GM19324 (cell line): ENCODE measurements around the gene KCNB1.

Experiments used
- ATAC-seq: cut with Tn5 transposase; IDR thresholded peaks from one replicate; pipeline ENCODE4 v1.9.1; 2021; ENCODE audit warnings: mild to moderate bottlenecking, moderate library complexity; ENCODE audit not compliant: unreplicated experiment, low FRiP score

The KCNB1 gene

DNA sequence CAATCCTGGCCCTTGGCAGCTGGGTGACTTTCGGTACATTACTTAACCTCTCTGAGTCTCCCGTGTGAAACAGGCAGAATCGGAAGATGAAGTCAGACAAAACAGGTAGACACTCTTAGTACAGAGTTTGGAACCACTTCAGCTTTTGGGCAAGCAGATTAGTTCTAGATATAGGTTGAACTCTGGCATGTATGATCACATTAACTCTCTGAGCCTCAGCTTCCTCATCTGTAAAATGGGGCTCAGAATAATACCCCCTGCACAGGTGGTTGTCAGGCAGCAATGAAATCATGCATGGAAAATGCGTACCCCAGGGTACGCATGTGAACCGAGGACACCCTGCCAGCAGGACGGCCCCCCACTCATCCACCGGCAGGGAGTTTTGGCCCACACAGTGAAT, 87.7 kb downstream of the KCNB1 start:
- ATAC-seq: no peak

DNA sequence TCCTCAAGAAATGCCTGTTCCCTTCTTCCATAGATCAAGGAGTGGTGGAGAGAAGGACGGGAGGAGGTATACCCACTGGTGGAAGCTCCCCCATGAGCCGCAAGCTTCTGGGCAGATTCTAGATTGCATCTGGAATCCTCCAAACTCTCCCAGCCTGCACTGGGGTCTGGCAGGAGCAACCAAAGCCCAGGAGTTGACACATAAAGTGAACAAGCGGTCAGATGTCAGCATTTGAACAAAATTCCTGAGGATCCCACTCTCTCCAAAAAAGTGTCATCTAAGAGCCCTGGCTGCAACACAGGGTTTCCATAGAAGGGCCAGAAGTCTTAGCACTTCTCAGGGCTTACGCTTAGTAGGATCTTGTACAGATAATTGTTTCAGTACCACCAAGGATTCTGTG, 88.2 kb downstream of the KCNB1 start:
- ATAC-seq: no peak

DNA sequence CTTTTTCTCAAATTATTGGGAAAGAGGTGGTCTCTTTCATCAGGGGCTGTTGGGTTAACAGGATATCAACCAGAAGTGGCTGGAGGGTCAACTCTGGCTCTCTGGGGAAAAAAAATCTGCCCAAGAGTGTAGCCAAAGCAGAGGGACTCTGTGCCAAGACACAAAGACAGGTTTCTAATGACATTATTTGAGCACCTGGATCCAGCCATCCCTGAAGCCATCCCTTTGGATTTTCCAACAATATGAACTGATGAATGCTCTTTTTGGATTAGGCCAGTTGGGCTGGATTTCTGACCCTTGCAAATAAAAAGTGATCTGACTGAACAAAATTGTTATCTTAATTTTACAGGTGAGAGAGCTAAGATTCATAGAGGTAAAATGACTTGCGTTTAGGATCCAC, 88.7 kb downstream of the KCNB1 start:
- no peak for ATAC-seq

DNA sequence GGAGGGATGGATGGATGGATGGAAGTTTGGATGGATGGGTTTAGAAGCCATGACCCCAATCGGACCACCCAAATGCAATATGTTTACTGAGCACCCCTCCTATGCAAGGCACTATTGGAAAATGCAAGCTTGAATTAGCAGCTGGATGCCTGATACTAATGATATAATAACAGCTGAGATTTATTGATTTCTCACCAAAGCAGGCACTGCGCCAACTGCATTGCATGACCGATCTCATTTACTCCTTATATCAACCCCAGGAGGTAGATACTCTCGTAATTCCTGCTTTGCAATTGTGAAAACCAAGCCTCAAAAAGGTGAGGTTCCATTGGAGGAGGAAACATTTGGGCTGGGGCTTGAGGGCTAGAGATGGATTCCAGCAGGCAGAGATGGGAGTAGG, 89.7 kb downstream of the KCNB1 start:
- ATAC-seq: no peak

DNA sequence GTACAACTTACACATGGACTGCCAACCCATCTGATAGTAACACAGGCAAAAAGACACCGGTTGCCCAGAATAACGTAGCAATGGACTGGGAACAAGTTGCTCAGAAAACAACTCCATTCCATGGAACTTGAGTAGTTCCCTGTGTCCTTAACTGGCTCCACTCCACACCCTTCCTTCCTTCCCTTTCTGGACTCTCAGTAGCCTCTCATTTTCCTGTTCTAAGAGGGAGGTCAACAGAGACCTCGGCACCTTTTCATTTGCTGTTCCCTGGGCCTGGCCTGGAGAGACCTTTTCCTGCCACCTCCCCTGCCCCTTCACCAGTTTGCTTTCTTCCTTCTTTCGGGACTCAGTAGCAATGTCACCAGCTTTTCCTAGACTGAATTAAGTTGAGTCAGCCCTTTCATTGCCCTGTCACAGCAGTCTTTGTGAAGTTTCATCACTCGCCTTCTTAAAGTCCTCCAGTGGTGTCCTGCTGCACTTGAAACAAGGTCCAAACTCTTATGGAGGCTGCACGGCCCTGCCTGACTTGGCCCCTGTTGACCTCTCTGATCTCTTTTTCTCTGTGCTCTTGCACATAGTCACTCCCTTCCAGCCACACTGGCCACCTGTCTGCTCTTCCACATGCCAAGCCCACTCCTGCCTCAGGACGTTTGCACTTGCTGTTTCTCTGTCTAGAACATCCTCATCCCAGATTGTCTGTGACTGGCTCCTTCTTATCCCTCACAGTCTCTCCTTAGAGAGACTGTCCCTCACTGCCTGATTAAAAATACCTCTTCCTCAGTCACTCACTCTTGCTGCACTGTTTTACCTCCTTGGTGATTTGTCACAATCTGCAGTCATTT, 90.8 kb downstream of the KCNB1 start:
- no peak for ATAC-seq

DNA sequence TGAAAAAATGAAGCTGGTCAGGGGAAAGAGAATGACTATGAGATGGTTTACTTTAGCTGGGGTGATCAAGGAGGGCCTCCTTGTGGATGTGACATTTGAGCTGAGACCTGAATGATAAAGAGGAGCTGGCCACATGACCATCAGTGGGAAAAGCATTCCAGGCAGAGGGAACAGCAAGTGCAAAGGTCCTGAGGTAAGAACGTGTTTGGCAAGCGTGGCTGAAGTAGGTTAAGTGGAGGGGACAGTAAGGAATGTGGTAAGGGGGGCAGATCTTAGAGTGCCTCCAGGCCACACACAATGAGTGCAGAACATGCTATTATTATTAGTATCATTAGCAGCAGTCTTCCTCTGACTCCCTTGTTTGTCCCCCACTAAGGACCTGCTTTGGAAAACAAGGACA, 92.6 kb downstream of the KCNB1 start:
- no peak for ATAC-seq

DNA sequence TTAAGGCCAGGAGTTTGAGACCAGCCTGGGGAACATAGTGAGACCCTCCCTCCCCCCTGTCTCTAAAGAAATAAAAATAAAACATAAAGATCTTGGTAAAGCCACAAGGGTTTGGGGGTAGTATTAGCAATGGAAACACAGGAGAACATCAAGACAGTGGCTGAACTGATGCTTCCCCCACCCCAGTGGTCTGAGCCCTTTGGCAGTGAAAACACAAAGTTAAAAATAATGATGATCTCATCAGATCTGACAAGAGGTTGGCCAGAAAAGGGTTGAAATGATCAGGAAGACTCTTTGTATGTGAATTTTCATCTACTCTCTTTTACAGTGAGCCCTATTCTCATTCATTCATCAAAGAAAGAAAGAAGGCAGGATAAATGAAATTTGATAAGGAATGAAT, 93.7 kb downstream of the KCNB1 start:
- ATAC-seq: no peak

DNA sequence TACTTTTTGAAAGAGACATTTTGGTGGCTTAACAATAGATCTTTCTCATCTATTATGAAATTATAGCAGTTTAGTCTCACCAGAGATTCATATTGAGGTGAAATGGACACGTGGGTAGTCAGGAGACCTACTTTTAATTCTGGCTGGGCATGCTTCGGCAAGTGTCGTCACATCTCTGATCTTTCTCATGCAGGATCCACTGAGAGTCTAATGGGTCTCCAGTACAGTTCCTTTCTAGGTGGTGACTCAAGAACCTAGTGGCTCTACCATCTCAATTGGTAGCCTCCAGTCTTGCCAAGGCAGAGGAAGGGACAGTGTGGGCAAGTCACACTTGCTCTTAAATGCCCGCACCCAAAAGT, 94.9 kb downstream of the KCNB1 start:
- no peak for ATAC-seq

DNA sequence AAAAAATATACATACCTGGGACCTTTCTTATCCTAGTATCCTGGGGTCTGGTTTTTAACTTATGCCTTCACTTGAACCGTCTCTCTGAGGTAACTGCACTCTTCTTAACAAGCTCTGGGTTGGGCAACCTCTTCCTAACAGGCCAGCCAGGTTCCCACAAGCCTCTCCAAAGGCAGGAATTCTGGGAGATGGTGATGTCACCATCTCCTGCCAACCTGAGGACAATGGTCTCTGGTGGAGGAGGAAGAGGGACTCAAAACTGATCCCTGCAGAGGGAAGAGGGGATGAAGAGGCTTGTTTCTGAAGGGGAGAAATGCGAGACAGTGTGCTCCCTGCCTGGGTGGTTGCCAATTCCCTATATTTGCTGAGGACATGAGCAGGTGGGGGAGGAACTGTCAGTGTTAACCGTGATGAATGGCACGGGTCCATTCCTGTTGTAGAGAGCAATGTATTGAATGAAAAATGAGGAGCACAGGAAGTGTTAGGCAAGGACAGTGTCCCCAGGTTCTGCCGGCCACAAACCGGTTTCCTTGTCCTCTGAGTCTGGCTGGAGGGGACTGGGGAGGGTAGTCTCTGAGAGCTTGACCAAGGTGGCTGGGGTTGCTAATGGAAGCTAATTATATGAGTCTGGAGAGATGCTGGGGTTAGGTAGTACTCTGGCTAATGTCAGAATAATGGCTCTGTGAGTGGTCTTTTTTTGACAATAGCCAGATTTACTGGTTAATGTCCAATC, 95.5 kb downstream of the KCNB1 start:
- no peak for ATAC-seq

DNA sequence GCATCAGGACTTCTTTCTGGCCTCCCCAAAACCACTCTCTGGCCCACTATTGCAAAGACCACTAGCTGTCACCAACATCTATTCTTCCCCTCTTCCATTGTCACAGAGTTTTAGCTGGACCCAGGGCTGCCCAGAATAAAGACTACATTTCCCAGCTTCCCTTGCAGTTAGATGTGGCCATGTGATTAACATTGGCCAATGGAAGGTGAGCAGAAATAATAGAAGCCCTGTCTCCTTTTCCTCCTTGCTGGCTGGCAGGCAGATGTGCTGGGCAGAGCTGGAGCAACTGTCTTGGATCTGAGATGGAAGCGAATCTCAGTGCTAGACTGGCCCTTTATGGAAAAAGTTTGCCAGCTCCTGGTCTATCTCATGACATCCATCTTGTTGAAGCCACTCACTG, 97.0 kb downstream of the KCNB1 start:
- ATAC-seq: no peak

DNA sequence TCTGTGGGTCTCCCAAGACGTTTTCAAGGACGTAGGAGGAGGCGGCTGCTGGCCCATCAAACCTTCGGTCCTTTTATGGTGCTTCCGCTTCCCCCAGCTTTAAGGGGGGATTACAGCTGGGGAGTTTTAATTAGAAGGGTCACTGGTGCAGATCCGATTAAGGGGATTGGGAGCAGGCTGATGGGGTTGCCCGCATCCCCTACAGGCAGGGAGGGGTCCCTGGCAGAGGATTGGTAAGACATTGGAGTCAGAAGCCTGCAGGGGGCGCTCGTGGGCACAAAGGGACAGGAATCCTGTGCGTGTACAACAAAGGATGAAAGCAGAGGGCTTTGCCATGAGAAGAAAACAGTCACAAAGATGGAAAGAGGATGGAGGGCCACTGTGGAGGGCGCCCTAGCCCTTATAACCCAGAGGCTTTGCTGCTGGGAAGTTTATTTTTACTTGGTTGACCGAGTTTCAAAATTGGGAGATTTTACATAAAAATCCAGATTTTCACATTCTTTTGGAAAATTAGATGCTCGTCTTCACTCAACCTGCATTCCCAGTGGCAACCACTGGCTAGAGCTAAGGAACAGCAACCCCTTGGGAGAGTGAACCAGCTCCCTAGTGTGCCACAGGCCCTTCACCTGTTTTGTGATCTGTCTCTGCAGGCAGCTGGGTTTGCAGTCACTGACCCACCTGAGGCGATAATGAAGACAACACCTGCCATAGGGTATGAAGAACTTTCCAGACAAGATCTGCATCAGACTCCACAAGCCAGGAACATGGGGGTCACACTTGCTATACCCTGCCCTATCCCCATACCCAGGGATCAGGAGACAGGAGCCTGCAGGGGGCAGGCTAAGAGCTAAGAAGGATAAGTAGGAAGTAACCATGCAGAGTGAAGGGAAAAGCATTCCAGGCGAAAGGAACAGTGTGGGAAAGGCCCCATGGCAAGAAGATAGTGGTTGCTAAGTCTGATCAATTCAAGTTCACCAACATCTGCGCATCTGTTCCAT, 97.7 kb downstream of the KCNB1 start:
- ATAC-seq: no peak

DNA sequence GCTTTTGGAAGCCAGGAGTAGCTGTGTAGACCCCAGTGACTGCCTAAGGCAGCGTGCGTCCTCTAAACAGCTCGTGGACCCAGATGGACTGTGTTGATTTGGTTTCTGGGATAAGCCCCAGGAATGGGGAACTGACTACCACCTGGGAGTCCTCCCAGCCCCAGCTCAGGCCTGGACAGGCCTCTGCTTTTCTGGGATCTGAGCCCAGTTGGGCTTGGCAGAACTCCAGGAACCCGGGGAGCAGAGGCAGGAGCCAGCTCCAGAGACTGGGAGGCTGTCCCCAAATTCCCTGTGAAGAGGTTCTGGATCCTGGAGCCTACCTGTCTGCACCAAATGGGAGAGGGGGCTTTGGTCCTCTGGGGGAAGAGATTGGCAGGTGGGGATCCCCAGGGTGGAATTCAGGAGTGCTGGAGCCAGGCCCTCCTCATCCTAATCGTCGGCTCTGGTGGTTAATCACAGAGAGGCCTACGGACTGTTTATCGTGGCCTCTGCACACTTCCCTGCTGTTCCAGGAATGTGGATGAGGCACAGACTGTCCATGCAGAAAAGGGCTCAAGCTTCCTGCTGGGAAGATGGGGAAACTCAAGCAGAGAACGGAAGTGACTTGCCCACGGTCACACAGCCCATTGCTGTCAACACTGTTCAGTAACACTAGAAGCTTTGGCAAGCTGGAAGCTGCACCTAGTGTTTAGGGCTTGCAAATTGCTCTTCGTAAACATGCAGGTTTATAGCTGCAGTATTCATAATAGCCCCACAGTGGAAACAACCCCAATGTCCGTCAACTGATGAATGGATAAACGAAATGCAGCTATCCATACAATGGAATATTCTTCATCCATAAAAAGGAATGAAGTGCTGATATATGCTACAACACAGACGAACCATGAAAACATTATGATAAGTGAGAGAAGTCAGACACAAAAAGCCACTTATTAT, 100.6 kb downstream of the KCNB1 start:
- ATAC-seq: no peak

DNA sequence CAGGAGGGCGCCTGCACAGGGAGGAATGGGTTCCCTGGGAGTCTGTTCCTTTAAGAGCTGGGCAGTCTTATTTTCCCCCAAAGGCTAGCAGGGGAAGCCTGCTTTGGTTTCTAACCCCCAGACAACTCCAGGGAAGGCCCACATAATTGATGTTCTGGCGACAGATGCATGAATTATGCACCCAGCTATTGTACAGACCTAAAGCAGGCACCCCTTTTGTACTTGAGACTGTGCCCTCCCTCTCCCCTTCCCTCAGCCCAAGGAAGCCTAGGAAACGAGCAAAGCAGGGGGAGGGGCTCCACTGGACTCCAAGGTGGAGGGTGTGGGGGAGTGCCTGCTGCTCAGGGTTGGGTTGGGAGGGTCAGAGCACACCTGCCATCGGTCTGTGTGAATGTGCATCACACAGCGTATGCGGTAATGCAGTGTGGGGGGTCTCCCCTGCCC, 102.1 kb downstream of the KCNB1 start:
- no peak for ATAC-seq

DNA sequence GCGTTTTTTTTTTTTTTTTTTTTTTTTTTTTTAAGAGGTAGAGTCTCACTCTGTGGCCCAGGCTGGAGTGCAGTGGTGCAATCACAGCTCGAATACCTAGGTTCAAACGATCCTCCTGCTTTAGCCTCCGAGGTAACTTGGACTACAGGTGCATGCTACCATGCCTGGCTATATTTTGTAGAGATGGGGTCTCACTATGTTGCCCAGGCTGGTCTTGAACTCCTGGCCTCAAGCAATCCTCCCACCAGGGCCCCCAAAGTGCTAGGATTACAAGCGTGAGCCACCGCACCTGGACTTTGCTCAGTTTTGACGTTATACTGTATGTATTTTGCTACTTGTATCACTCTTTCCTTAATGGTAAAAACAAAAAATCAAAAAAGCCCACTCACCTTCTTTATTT, 103.1 kb downstream of the KCNB1 start:
- no peak for ATAC-seq

DNA sequence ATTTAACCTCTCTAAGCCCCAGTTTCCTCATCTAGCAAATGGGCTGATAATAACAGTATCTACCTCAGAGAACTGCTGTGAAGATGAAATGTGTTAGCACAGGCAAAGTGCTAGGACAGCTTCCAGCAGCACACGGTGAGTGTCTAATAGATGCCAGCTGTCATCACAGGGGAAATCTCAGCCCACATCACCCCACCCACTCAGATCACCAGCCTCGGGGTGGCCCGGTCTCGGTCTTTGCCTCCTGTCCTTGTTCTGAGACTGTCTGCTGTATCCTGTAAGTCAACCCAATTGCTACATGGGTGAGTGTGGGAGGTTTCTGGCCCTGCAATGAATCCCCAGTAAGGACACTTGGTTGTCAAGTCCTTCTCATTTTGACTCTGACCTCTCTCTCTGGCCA, 105.1 kb downstream of the KCNB1 start:
- ATAC-seq: no peak

DNA sequence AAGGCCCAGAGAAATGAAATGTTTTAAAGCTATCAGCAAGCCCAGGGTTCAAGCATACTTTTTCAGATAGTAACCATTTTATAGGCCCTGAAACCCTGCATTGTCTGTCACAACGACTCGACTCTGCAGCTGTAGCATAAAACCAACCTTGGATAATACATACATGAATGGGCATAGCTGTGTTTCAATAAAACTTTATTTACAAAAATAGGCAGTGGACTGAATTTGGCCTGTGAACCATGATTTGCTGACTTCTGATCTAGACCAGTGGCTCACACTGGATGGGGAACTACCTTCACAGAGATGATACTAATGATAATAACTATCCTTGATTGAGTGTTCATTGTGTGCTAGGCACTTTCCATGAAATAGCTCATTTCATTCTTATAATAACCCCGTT, 107.3 kb downstream of the KCNB1 start:
- ATAC-seq: no peak

DNA sequence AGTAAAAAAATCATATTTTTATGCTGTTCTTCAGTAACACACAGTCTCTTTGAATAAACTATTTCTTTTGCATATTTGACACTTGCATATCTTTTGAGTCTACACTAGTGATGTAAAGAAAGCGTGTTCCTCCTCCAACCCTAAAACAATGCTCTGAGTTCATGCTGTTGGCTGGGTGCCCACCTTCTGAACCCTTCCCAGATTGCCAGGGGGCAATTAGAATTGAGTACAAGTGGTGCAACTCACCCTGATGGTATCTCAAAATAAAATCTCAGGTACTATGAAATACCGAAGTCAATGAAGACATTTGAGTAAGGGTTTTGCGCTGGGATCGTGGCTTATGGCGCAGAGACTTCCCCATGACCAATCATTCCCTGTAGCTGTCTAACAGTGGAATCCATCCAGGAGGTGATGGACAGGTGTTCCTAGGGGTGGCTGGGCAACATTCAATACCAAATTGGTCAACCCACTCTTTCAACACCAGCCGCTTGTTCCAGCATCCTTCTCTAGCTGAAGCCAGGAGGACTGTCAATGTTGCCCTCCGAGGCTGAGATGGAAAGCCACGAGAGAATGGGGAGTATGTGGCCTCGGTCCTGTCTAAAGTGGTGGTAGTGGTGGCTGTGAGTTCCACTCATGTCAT, 110.3 kb downstream of the KCNB1 start:
- no peak for ATAC-seq

DNA sequence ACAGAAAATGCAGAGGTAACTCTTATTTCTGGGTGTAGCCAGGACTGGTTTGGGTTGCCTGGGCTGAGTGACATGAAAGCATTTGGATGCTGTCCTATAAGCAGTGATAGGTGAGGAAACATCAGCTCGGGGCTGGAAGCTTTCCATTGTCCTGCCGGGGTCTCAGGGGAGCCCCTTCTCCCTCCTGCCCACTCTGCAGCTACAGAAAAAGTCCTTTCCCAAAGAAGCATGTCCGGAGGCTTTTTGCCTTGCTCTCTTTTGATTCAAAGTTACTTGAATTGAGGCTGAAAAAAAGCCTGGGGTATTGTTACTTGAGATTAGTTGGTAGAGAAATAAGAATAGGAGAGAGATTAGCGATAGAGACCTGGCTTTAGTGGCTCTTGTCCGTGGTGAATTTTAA, 113.9 kb downstream of the KCNB1 start:
- no peak for ATAC-seq

DNA sequence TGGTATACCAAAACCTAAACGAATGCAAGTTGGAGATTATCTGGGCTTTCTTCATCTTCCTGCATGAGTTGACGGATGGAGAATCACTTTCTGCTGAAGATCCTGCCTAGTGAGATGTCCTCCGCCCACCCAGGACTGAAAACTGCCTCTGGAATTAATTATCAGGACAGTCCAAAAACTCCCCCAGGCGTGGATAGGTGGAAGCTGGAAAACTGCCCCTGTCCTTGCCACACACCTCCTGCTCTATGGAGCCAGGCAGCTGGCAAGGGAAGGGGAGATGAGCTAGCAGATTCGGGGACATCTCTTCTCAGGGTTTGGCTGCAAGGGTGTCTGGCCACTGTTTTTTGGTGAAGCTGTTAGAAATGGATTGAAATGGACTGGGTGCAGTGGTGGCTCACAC, 115.4 kb downstream of the KCNB1 start:
- no peak for ATAC-seq
